Skeletal muscle cell (primary cell): ENCODE results near the gene CLASRP.
A peak's percentile ranks its signal among the peaks of the same experiment; 100 is the strongest.

Experiments
- DNase-seq: peaks from one replicate; pipeline ENCODE4 v3.0.0-alpha.2; 2010; ENCODE audit warnings: low read depth
- H3K4me3 ChIP-seq: 2 replicates; pipeline ENCODE4 v1.5.1; 2011; ENCODE audit warnings: low read depth, mild to moderate bottlenecking, control low read depth, low read length, moderate library complexity

Gene CLASRP

GRCh38 chr19:45078390-45079062 lies 39.7 kb downstream of the CLASRP start:
- peak overlapping the region; percentile 99 for H3K4me3 ChIP-seq
- DNase-seq: no peak

GRCh38 chr19:45079063-45079910 lies 40.4 kb downstream of the CLASRP start, which contains the start of gene GEMIN7:
Gene GEMIN7, plus strand, starts transcription at chr19:45079260. Its CDS starts 10,855 bp downstream, at chr19:45090115.
- DNase-seq: no peak
- peak within 1 kb of the TSS; percentile 99 for H3K4me3 ChIP-seq

GRCh38 chr19:45079911-45080370 lies 41.1 kb downstream of the CLASRP start:
- no peak for DNase-seq

GRCh38 chr19:45082170-45082569 lies 43.3 kb downstream of the CLASRP start:
- DNase-seq: no peak
- H3K4me3 ChIP-seq: no peak overlapping the region

More at GRCh38 chr19:45079911-45080370, 41.1 kb downstream of the CLASRP start:
- H3K4me3 ChIP-seq: peak overlapping the region; percentile 99

- DNase-seq: no peak
- H3K4me3 ChIP-seq: no peak overlapping the region
These were observed 47.6 kb downstream of the CLASRP start for GRCh38 chr19:45086480-45086879.

GRCh38 chr19:45087531-45087930 lies 48.7 kb downstream of the CLASRP start:
- no peak for DNase-seq
- H3K4me3 ChIP-seq: no peak overlapping the region

- H3K4me3 ChIP-seq: no peak overlapping the region
These were observed 51.2 kb downstream of the CLASRP start for GRCh38 chr19:45090034-45090433.

GRCh38 chr19:45090606-45091005 lies 51.8 kb downstream of the CLASRP start:
- H3K4me3 ChIP-seq: peak overlapping the region; percentile 94
- no peak for DNase-seq

More at GRCh38 chr19:45090034-45090433, 51.2 kb downstream of the CLASRP start:
- DNase-seq: no peak

GRCh38 chr19:45091031-45091923 lies 52.4 kb downstream of the CLASRP start:
- H3K4me3 ChIP-seq: peak overlapping the region; percentile 94
- peak; percentile 96 for DNase-seq

- H3K4me3 ChIP-seq: peak within 1 kb of the TSS; percentile 94
- peak; percentile 94 for DNase-seq
These were observed 54.2 kb downstream of the CLASRP start, which contains the start of gene PPP1R37 for GRCh38 chr19:45092747-45093678. Gene PPP1R37, plus strand, starts transcription at chr19:45093179. Its CDS starts 147 bp downstream, at chr19:45093326.

- DNase-seq: no peak
- H3K4me3 ChIP-seq: peak overlapping the region; percentile 94
These were observed 55.3 kb downstream of the CLASRP start for GRCh38 chr19:45094137-45094536.

GRCh38 chr19:45094707-45095106 lies 55.9 kb downstream of the CLASRP start:
- no peak overlapping the region for H3K4me3 ChIP-seq
- DNase-seq: no peak

- no peak overlapping the region for H3K4me3 ChIP-seq
- no peak for DNase-seq
These were observed 56.9 kb downstream of the CLASRP start for GRCh38 chr19:45095496-45096413.

GRCh38 chr19:45096700-45097099 lies 57.9 kb downstream of the CLASRP start:
- no peak for DNase-seq
- no peak overlapping the region for H3K4me3 ChIP-seq

GRCh38 chr19:45097450-45097775 lies 58.6 kb downstream of the CLASRP start:
- no peak overlapping the region for H3K4me3 ChIP-seq
- no peak for DNase-seq

- H3K4me3 ChIP-seq: no peak overlapping the region
- DNase-seq: peak; percentile 84
These were observed 59.1 kb downstream of the CLASRP start for GRCh38 chr19:45097776-45098520.
